ENCODE measurements around the gene PRAMEF10.
A peak's percentile ranks its signal among the peaks of the same experiment; 100 is the strongest.
"Not testable (repeated sequence)": the region's sequence is repeated elsewhere in the genome, so short reads cannot be mapped to it uniquely, and the experiment has no call there.

PRAMEF10 gene, protein sequence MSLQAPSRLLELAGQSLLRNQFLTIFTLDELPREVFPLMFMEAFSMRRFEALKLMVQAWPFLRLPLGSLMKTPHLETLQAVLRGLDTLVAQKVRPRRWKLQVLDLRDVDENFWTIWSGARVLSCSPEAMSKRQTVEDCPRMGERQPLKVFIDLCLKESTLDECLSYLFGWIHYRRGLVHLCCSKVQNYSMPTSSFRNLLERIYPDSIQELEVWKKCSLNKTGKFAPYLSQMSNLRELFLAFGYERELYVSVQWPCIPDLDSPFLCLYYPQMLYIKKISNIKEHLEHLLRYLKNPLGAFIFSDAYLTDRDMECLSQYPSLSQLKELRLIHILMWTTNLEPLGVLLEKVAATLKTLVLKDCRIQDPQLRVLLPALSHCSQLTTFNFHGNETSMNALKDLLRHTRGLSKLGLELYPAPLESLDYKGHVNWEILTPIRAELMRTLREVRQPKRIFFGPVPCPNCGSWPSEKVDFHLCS

DNA sequence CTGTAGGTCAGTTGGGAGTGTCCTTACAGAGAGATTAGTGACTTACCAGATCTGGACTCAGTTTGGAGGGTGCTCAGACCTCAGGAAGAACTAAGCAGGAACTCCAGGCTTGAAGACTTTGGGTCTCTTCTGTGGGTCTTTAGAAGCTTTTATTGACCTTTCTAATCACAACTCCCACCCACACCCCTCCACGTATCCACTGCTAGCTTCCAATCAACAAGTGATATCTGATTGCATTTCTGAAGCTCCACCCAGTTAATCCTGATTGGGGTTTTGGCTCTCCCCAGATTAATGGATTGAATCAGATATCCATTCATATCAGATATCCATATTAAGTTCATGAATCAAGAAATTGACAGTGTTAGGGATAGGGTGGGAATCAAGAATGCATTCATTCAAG lies at the start of gene PRAMEF10:
Gene PRAMEF10, minus strand, starts transcription at position 101 of the 400 bp plus-strand sequence. CDS start 2,423 bp downstream, outside the sequence.
- DNase-seq (ENCODE audit: low spot score) = not testable (repeated sequence)

DNA sequence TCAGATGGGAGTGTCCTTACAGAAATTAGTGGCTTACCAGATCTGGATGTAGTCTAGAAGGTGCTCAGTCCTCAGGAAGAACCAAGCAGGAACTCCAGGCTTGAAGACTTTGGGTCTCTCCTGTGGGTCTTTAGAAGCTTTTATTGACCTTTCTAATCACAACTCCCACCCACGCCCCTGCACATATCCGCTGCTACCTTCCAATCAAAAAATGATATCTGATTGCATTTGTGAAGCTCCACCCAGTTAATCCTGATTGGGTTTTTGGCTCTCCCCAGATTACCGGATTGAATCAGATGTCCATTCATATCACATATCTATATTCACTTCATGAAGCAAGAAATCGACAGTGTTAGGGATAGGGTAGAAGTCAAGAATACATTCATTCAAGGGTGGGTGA lies 49.4 kb upstream of the PRAMEF10 start, which contains the start of gene PRAMEF6:
Gene PRAMEF6, minus strand, starts transcription at position 101 of the 400 bp plus-strand sequence. CDS start 5,062 bp downstream, outside the sequence.
- not testable (repeated sequence) for DNase-seq (ENCODE audit: low spot score)

DNA sequence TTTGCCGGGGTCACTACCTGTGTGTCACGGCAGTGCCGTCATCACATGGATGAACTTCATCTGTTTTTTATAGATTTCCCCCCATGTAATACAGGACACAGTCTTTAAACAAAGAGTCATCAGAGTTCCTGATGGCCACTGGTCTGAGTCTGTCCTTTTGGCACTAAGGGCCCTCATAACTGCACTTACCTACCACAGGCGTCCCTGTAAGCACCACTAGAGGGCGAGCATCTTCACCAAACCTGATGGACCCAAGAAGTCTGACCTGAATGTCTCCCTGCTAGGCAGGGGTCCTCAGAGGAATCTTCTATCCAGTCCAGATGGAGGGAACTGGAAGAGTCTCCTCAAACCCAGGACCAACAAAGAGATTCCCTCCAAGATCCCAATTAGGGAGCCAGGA lies 26.3 kb upstream of the PRAMEF10 start:
- DNase-seq (ENCODE audit: low spot score) = not testable (repeated sequence)

DNA sequence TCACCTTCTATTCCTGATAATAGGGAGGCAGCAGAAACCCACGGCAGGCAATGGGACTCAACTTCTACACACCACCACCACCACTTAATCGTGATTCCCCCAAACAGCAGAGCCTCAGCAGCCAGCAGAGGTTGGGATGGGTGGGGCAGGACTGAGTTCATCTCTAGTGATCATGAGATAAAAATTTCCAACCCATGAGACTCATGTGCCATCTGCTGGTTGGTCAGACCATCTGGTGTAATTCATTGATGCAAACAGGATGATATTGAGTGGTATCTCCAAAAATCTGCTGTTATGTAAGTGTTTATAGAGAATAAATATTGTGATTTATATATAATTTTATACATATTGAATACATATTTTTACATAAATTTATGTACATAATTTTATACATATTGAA lies 23.7 kb upstream of the PRAMEF10 start:
- DNase-seq (ENCODE audit: low spot score) = not testable (repeated sequence)

DNA sequence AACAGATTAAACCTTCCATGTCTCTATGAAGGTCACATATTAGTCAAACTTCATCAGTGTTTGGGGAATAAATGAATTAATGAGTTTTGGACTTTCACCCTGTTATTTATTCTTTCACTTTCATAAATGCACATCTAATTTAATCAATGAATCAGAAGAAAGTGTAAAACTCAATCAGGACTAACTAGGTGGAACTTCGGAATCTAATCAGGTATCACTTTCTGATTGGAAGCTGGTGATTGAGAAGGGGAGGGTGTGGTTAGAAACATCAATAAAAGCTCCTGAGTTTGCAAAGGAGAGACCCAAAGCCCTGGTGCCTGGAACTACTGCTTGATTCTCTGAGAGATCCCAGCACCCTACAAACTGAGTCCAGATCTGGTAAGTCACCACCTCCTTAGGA lies 18.2 kb upstream of the PRAMEF10 start, which contains the start of gene PRAMEF7:
Gene PRAMEF7, plus strand, starts transcription at position 301 of the 400 bp plus-strand sequence. CDS start 1,083 bp downstream, outside the sequence.
- not testable (repeated sequence) for DNase-seq (ENCODE audit: low spot score)

DNA sequence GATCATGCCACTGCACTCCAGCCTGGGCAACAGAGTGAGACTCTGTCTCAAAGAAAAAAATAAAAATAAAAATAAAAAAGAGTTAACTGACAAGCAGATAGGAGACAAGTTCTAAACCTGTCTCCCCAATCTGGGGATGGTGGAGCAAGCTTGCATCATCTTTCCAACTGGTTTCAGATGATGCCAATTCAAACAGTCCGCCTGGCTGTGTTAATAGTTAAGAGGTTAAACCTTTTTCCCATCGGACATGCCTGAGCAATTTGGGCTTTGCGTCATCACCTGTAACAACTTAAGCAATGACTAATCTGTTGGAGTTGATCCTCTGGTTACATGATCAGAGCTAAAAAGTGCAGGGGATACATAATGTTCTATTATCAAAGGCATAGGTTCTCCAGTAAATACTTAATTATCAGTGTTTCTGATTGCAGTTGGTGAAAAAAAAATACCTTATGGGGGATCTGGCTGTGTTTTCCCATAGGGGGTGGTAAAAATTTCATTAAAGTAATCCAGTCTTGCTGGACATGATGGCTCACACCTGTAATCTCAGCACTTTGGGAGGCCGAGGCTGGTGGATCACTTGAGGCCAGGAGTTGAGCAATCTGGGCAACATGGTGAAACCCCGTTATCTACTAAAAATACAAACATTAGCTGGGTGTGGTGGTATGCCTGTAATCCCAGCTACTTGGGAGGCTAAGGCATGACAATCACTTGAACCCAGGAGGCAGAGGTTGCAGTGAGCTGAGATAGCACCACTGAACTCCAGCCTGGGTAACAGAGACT lies 5.9 kb upstream of the PRAMEF10 start:
- DNase-seq (ENCODE audit: low spot score) = not testable (repeated sequence)

DNA sequence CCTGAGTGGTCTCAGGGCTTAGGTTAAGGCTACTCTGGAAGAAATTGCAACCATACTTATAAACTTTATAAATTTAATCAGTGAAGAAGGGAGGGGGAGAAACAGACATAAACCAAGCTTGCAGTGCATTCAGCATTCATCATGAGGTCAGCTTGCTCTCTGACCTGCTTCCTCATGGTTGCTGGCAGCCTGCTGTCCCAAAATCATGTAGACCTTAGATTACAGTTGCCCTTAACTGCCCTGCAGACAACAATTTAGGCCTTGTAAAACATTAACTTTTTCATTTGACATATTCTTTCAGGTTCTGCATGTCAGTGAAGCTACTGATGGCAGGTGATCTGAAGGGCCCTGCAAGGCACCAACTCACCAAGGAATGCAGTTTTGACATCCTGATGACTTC lies 1.1 kb upstream of the PRAMEF10 start:
- DNase-seq (ENCODE audit: low spot score) = not testable (repeated sequence)

DNA sequence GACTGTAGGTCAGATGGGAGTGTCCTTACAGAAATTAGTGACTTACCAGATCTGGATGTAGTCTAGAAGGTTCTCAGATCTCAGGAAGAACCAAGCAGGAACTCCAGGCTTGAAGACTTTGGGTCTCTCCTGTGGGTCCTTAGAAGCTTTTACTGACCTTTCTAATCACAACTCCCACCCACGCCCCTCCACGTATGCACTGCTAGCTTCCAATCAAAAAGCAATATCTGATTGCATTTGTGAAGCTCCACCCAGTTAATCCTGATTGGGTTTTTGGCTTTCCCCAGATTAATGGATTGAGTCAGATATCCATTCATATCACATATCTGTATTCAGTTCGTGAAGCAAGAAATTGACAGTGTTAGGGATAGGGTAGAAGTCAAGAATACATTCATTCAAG lies 12.0 kb downstream of the PRAMEF10 start, which contains the start of gene PRAMEF4:
Gene PRAMEF4, minus strand, starts transcription at position 101 of the 400 bp plus-strand sequence. CDS start 2,807 bp downstream, outside the sequence.
- DNase-seq (ENCODE audit: low spot score) = not testable (repeated sequence)

DNA sequence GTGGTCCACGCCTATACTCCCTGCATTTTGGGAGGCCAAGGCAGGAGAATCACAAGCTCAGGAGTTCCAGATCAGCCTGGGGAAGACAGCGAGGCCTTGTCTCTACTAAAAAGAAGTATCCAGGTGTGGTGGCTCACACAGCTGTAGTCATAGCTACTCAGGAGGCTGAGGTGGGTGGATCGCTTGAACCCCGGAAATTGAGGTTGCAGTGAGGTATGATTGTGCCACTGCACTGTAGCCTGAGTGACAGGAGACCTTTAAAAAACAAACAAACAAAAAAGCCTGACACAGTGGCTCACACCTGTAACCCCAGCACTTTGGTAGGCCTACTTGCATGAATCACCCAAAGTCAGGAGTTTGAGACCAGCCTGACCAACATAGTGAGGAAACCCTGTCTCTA lies 19.6 kb downstream of the PRAMEF10 start:
- DNase-seq (ENCODE audit: low spot score) = not testable (repeated sequence)

DNA sequence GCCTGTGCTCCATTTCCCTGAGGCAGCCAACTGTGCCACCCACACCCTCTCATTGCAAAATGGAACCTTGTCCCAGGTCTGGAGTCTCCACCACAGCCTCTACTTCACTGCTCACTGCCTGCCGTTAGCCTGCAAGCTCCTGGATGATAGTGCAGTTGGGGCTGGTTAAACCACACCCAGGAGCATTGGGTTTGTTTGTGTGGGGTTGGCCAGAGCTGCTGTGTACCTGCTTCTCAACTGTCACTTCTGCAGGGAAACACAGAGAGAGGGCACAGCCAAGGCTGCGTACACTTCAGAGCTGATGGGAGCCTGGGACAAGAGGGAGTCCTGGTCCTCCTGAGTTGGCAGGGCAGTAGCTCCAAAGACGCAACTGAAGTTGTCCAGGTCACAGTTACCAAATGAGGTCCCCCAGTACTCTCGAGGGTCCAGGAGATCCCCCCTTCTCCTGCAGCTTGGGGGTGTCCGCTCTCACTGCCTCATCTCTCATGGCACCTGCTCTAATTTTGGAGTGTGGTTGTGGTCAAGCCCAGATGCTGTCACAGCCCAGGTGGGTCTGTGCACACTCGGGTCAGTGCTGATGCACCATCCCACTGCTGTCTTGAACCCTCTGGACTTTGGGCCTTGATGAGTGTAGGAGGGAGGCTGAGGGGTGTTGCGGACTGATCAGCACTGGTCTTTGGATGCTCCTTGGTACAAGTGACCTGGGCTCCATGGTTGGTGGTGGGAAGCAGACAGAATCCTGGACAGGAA lies 34.8 kb downstream of the PRAMEF10 start:
- not testable (repeated sequence) for DNase-seq (ENCODE audit: low spot score)

DNA sequence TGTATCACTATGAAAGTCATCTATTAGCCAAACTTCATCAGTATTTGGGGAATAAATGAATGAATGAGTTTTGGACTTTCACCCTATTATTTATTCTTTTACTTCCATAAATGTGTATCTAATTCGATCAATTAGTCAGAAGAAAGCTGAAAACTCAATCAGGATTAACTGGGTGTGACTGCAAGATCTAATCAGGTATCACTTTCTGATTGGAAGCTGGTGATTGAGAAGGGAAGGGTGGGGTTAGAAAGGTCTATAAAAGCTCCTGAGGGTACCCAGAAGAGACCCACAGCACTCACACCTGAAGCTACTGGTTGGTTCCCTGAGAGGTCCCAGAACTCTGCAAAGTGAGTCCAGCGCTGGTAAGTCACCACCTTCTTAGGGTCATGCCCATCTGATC lies 41.3 kb downstream of the PRAMEF10 start, which contains the start of gene PRAMEF2:
Gene PRAMEF2, plus strand, starts transcription at position 301 of the 400 bp plus-strand sequence. CDS start 1,924 bp downstream, outside the sequence.
- DNase-seq (ENCODE audit: low spot score) = not testable (repeated sequence)

DNA sequence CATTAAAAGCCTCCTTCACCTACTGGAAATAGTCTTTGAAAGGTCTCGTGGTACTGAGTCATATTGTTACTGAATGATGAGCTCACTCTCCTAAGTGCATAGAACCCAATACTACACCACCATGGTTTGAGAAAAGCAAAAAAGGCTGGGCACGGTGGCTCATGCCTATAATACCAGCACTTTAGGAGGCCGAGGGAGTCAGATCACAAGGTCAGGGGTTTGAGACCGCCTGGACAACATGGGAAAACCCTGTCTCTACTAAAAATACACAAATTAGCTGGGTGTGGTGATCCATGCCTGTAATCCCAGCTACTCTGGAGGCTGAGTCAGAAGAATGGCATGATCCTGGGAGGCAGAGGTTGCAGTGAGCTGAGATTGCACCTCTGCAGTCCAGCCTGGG lies 46.3 kb downstream of the PRAMEF10 start:
- DNase-seq (ENCODE audit: low spot score) = peak; percentile 15

DNA sequence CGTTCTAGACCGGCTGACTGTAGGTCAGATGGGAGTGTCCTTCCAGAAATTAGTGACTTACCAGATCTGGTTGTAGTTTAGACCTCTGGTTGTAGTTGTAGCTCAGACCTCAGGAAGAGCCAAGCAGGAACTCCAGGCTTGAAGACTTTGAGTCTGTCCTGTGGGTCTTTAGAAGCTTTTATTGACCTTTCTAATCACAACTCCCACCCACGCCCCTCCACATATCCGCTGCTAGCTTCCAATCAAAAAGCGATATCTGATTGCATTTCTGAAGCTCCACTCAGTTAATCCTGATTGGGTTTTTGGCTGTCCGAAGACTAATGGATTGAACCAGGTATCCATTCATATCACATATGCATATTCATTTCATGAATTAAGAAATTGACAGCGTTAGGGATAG lies 49.5 kb downstream of the PRAMEF10 start, which contains the start of gene HNRNPCL1:
Gene HNRNPCL1, minus strand, starts transcription at position 101 of the 400 bp plus-strand sequence. CDS start 431 bp downstream, outside the sequence.
- not testable (repeated sequence) for DNase-seq (ENCODE audit: low spot score)

All from AG08395 (cell line).